HCT116 (cell line): ENCODE measurements around the gene UBR3. TPM values are rescaled to one million over a fixed set of nuclear protein-coding genes. Genes with fewer than 3 reads are reported as not detected.

ENCODE experiments used
- ATAC-seq: fragments of 200-7000 bp; cut with Tn5 transposase; 2 replicates; pipeline ENCODE4 v1.9.1; 2020; ENCODE audit warnings: mild to moderate bottlenecking, moderate library complexity
- BruUV-seq: library from RNA; stranded (reverse); fragments of 400-500 nt; replicated peaks from 2 replicates; lab custom pipeline; 2021; lab: Mats Ljungman, UMichigan
- CTCF ChIA-PET: fragments of 300-600 bp; sonication (Branson Sonifier 250); formaldehyde crosslinking; loops from one replicate; lab custom pipeline; 2021; ENCODE audit warnings: antibody characterized with exemption; lab: Charles Lee
- POLR2A ChIA-PET: fragments of 300-600, 350-600 bp; sonication (Branson Sonifier 250); formaldehyde crosslinking; loops from one replicate; lab custom pipeline; 2021; ENCODE audit warnings: antibody characterized with exemption; lab: Charles Lee
- RAD21 ChIA-PET, 2 experiments: fragments of 300-600 bp; sonication (Branson Sonifier 250); formaldehyde crosslinking; loops; one replicate each; lab custom pipeline; 2023; ENCODE audit warnings: low total read pairs in 2 of 2; ENCODE audit not compliant: uncharacterized antibody in 2 of 2, unreplicated experiment in 2 of 2, low non-redundant PET in 1 of 2; lab: Charles Lee
- DNase-seq: peaks from one replicate; pipeline ENCODE4 v3.0.0-alpha.2; 2010; ENCODE audit warnings: low read depth, low spot score
- H2AFZ ChIP-seq: fragments of 200-600 bp; shearing (Covaris generic), sonication (generic); 2 replicates; pipeline ENCODE4 v1.6.1; 2017; ENCODE audit warnings: low read depth, mixed run types, mixed read lengths, antibody characterized with exemption, low read length; ENCODE audit not compliant: poor library complexity, severe bottlenecking
- H3K27ac ChIP-seq: 2 replicates; pipeline ENCODE4 v1.5.1; 2012; ENCODE audit warnings: low read depth, low read length
- H3K27me3 ChIP-seq: fragments of 200-600 bp; sonication (generic); 2 replicates; pipeline ENCODE4 v1.6.1; 2016; ENCODE audit warnings: mixed run types, low read length, mixed read lengths; ENCODE audit not compliant: insufficient read depth
- H3K36me3 ChIP-seq, 2 experiments: fragments of 200-500 bp in 1 of 2; fragments of 200-600 bp in 1 of 2; sonication (Bioruptor generic) in 1 of 2; sonication (generic) in 1 of 2; 2 replicates each; pipeline versions ENCODE4 v1.5.1 to v1.6.1; 2014 to 2016; ENCODE audit warnings: low read length in 2 of 2, inconsistent platforms in 1 of 2, mixed read lengths in 1 of 2, mixed run types in 1 of 2; ENCODE audit not compliant: insufficient read depth in 2 of 2, control insufficient read depth in 1 of 2
- H3K4me1 ChIP-seq, 2 experiments: fragments of 200-600 bp in 1 of 2; sonication (generic) in 1 of 2; 2 replicates each; pipeline versions ENCODE4 v1.5.1 to v1.6.1; 2012 to 2017; ENCODE audit warnings: low read length in 2 of 2, inconsistent platforms in 1 of 2, mild to moderate bottlenecking in 1 of 2, mixed read lengths in 1 of 2, mixed run types in 1 of 2, moderate library complexity in 1 of 2; ENCODE audit not compliant: insufficient read depth in 2 of 2, control insufficient read depth in 1 of 2
- H3K4me2 ChIP-seq: fragments of 200-600 bp; sonication (generic); 2 replicates; pipeline ENCODE4 v1.6.1; 2017; ENCODE audit warnings: mixed run types, low read length, mixed read lengths
- H3K4me3 ChIP-seq, 2 experiments: fragments of 200-600 bp in 1 of 2; sonication (generic) in 1 of 2; replicated peaks in 1 of 2; 2 replicates each; pipeline ENCODE4 v1.5.1; 2011 to 2016; ENCODE audit warnings: low read length in 2 of 2, control low read depth in 1 of 2, low read depth in 1 of 2, mild to moderate bottlenecking in 1 of 2, mixed read lengths in 1 of 2, mixed run types in 1 of 2
- H3K79me2 ChIP-seq: fragments of 200-600 bp; sonication (generic); 2 replicates; pipeline ENCODE4 v1.6.1; 2017; ENCODE audit warnings: mild to moderate bottlenecking, mixed run types, low read length, moderate library complexity, mixed read lengths; ENCODE audit not compliant: insufficient read depth
- H3K9ac ChIP-seq: fragments of 200-600 bp; sonication (generic); 2 replicates; pipeline ENCODE4 v1.6.1; 2016; ENCODE audit warnings: low read length, mixed read lengths
- H3K9me2 ChIP-seq: fragments of 200-600 bp; sonication (generic), shearing (Covaris generic); 2 replicates; pipeline ENCODE4 v1.6.1; 2017; ENCODE audit warnings: mixed run types, mild to moderate bottlenecking, moderate library complexity; ENCODE audit not compliant: insufficient read depth
- H3K9me3 ChIP-seq, 2 experiments: fragments of 200-500 bp in 1 of 2; fragments of 200-600 bp in 1 of 2; sonication (Bioruptor generic) in 1 of 2; sonication (generic) in 1 of 2; 2 replicates each; pipeline ENCODE4 v1.6.1; 2014 to 2017; ENCODE audit warnings: low read length in 2 of 2, mixed read lengths in 2 of 2, inconsistent platforms in 1 of 2, low read depth in 1 of 2, mild to moderate bottlenecking in 1 of 2, mixed run types in 1 of 2, moderate library complexity in 1 of 2; ENCODE audit not compliant: control insufficient read depth in 1 of 2, insufficient read depth in 1 of 2
- H4K20me1 ChIP-seq: fragments of 200-600 bp; sonication (generic), shearing (Covaris generic); 2 replicates; pipeline ENCODE4 v1.6.1; 2017; ENCODE audit warnings: mixed run types, mild to moderate bottlenecking, moderate library complexity; ENCODE audit not compliant: insufficient read depth
- CBX3 ChIP-seq: IDR thresholded peaks from 2 replicates; pipeline ENCODE4 v1.6.1; 2012; ENCODE audit warnings: low read depth
- CEBPB ChIP-seq: IDR thresholded peaks from 2 replicates; pipeline ENCODE4 v1.6.1; 2012; ENCODE audit warnings: low read depth
- ELF1 ChIP-seq: IDR thresholded peaks from 2 replicates; pipeline ENCODE4 v1.6.1; 2012; ENCODE audit warnings: low read depth, borderline replicate concordance
- EZH2 ChIP-seq: fragments of 200-600 bp; sonication (generic); IDR thresholded peaks from 2 replicates; pipeline ENCODE4 v1.6.1; 2017; ENCODE audit warnings: antibody characterized with exemption, mixed run types
- EZH2phosphoT487 ChIP-seq: fragments of 200-600 bp; IDR thresholded peaks from 2 replicates; pipeline ENCODE4 v1.6.1; 2018; ENCODE audit warnings: antibody characterized with exemption, borderline replicate concordance
- FOSL1 ChIP-seq: IDR thresholded peaks from 2 replicates; pipeline ENCODE4 v1.6.1; 2012; ENCODE audit warnings: low read depth
- JUND ChIP-seq: IDR thresholded peaks from 2 replicates; pipeline ENCODE4 v1.6.1; 2012
- POLR2A ChIP-seq: IDR thresholded peaks from 2 replicates; pipeline ENCODE4 v1.7.0; 2011; ENCODE audit warnings: borderline replicate concordance; ENCODE audit not compliant: insufficient read depth, insufficient read length; ENCODE audit errors: extremely low read depth
- POLR2AphosphoS5 ChIP-seq: IDR thresholded peaks from 2 replicates; pipeline ENCODE4 v1.6.1; 2011; ENCODE audit warnings: mild to moderate bottlenecking, low read depth, low read length, moderate library complexity
- RAD21 ChIP-seq: IDR thresholded peaks from 2 replicates; pipeline ENCODE4 v1.6.1; 2012; ENCODE audit warnings: low read depth, mild to moderate bottlenecking
- SIN3A ChIP-seq: IDR thresholded peaks from 2 replicates; pipeline ENCODE4 v1.6.1; 2012; ENCODE audit warnings: low read depth
- SP1 ChIP-seq: IDR thresholded peaks from 2 replicates; pipeline ENCODE4 v1.6.1; 2012; ENCODE audit warnings: low read depth
- TCF7L2 ChIP-seq: IDR thresholded peaks from 2 replicates; pipeline ENCODE4 v1.7.0; 2011; ENCODE audit warnings: borderline replicate concordance, inconsistent platforms; ENCODE audit not compliant: insufficient read depth, insufficient read length; ENCODE audit errors: extremely low read depth
- YY1 ChIP-seq: IDR thresholded peaks from 2 replicates; pipeline ENCODE4 v1.6.1; 2011; ENCODE audit warnings: low read length, low read depth, moderate library complexity, mild to moderate bottlenecking; ENCODE audit not compliant: insufficient replicate concordance; ENCODE audit errors: extremely low read depth
- ZFX ChIP-seq: fragments of 450-650 bp; IDR thresholded peaks from 2 replicates; pipeline ENCODE4 v1.6.1; 2017
- ZNF274 ChIP-seq: fragments of 200-500 bp; sonication (Bioruptor generic); IDR thresholded peaks from 2 replicates; pipeline ENCODE4 v1.6.1; 2014; ENCODE audit warnings: mild to moderate bottlenecking, low read depth, low read length, inconsistent platforms
- intact Hi-C: fragments of 100-400 bp; cut with micrococcal nuclease; formaldehyde crosslinking; loops from 2 replicates; pipeline ENCODE4 v1.10.0; 2022
- total RNA-seq: library from RNA; stranded (reverse); gene quantifications from one replicate; pipeline ENCODE4 v1.2.1, GENCODE V29; 2021; ENCODE audit not compliant: unreplicated experiment
- TF ChIP-seq, protein P1 (sequence below): IDR thresholded peaks from 2 replicates; pipeline ENCODE4 v1.6.1; 2011; ENCODE audit warnings: mild to moderate bottlenecking, low read length, moderate library complexity; ENCODE audit not compliant: insufficient replicate concordance; ENCODE audit errors: extremely low read depth
- TF ChIP-seq, protein P2 (sequence below): IDR thresholded peaks from 2 replicates; pipeline ENCODE4 v1.6.1; 2012
- TF ChIP-seq, protein P3 (sequence below): IDR thresholded peaks from 2 replicates; pipeline ENCODE4 v1.6.1; 2012
- TF ChIP-seq, protein P4 (sequence below): IDR thresholded peaks from 2 replicates; pipeline ENCODE4 v1.6.1; 2012; ENCODE audit warnings: low read depth

UBR3 gene
- total RNA-seq, 1 experiment from 2014 or later = 29.5 TPM

DNA sequence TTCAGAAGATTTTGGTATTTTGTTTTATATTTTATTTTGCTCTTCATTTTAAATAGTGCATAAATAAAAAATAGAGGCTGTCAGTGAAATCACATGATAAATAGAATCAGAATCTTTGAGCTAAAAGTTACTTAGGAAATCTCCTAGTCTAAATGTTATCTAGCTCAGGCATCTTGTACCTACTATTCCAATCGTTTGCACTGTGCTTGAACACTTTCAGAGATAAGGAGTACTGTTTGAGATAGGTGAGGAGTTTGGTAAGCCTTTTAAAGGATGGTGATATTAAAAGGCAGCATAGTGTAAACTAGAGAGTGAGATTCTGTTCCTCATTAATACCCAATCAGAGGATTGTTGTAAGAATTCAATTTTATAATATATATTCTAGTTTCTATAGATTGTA is 193.5 kb downstream of the UBR3 start:
- Histone ChIP-seq H3K79me2 (no peaks in the 10 kb centered on the region), H3K4me1 (no peaks in the 10 kb centered on the region), H2AFZ (no peak overlapping the region), H4K20me1 (no peaks in the 10 kb centered on the region), H3K4me2 (no peak overlapping the region), H3K36me3 (no peaks in the 10 kb centered on the region), H3K27ac (no peak overlapping the region), H3K4me3 (no peak overlapping the region), H3K9me3 (no peaks in the 10 kb centered on the region), H3K9me2 (no peaks in the 10 kb centered on the region), H3K27me3 (no peaks in the 10 kb centered on the region), H3K9ac (no peak overlapping the region)
- DNase-seq = no peak
- CTCF ChIA-PET = no interaction called here
- TF ChIP-seq ELF1 (no peak), ZNF274 (no peak), SIN3A (no peak), FOSL1 (no peak), CBX3 (no peak), TCF7L2 (no peak), POLR2AphosphoS5 (no peak), CEBPB (no peak), POLR2A (no peak), ZFX (no peak), EZH2 (no peak), EZH2phosphoT487 (no peak), RAD21 (no peak), JUND (no peak), SP1 (no peak), YY1 (no peak)
- TF ChIP-seq, protein P1, sequence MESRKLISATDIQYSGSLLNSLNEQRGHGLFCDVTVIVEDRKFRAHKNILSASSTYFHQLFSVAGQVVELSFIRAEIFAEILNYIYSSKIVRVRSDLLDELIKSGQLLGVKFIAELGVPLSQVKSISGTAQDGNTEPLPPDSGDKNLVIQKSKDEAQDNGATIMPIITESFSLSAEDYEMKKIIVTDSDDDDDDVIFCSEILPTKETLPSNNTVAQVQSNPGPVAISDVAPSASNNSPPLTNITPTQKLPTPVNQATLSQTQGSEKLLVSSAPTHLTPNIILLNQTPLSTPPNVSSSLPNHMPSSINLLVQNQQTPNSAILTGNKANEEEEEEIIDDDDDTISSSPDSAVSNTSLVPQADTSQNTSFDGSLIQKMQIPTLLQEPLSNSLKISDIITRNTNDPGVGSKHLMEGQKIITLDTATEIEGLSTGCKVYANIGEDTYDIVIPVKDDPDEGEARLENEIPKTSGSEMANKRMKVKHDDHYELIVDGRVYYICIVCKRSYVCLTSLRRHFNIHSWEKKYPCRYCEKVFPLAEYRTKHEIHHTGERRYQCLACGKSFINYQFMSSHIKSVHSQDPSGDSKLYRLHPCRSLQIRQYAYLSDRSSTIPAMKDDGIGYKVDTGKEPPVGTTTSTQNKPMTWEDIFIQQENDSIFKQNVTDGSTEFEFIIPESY = no peak
- TF ChIP-seq, protein P2, sequence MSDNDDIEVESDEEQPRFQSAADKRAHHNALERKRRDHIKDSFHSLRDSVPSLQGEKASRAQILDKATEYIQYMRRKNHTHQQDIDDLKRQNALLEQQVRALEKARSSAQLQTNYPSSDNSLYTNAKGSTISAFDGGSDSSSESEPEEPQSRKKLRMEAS = no peak
- TF ChIP-seq, protein P3, sequence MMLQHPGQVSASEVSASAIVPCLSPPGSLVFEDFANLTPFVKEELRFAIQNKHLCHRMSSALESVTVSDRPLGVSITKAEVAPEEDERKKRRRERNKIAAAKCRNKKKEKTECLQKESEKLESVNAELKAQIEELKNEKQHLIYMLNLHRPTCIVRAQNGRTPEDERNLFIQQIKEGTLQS = no peak
- TF ChIP-seq, protein P4, sequence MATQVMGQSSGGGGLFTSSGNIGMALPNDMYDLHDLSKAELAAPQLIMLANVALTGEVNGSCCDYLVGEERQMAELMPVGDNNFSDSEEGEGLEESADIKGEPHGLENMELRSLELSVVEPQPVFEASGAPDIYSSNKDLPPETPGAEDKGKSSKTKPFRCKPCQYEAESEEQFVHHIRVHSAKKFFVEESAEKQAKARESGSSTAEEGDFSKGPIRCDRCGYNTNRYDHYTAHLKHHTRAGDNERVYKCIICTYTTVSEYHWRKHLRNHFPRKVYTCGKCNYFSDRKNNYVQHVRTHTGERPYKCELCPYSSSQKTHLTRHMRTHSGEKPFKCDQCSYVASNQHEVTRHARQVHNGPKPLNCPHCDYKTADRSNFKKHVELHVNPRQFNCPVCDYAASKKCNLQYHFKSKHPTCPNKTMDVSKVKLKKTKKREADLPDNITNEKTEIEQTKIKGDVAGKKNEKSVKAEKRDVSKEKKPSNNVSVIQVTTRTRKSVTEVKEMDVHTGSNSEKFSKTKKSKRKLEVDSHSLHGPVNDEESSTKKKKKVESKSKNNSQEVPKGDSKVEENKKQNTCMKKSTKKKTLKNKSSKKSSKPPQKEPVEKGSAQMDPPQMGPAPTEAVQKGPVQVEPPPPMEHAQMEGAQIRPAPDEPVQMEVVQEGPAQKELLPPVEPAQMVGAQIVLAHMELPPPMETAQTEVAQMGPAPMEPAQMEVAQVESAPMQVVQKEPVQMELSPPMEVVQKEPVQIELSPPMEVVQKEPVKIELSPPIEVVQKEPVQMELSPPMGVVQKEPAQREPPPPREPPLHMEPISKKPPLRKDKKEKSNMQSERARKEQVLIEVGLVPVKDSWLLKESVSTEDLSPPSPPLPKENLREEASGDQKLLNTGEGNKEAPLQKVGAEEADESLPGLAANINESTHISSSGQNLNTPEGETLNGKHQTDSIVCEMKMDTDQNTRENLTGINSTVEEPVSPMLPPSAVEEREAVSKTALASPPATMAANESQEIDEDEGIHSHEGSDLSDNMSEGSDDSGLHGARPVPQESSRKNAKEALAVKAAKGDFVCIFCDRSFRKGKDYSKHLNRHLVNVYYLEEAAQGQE = no peak
- RAD21 ChIA-PET = no interaction called here
- BruUV-seq = no TSS peak
- ATAC-seq = no peak
- intact Hi-C loops = no loop called here
- POLR2A ChIA-PET = interaction anchor here (0.9 kb wide), 1 partner anchor 10 kb away, joined by 3 read pairs; no protein-coding TSS in a partner anchor
